Measurements from ENCODE around the gene TRAPPC14.
"Not testable (repeated sequence)": the region's sequence is repeated elsewhere in the genome, so short reads cannot be mapped to it uniquely, and the experiment has no call there.

TRAPPC14 gene

GRCh38 chr7:100153708-100154535 is 4.6 kb downstream of the TRAPPC14 start:
- no peak for DNase-seq

GRCh38 chr7:100152937-100153666 is 5.4 kb downstream of the TRAPPC14 start:
- DNase-seq = no peak

GRCh38 chr7:100152404-100152803 is 6.1 kb downstream of the TRAPPC14 start:
- DNase-seq = no peak

GRCh38 chr7:100148559-100149328 is 9.8 kb downstream of the TRAPPC14 start, which contains the start of gene LAMTOR4:
TSS of gene LAMTOR4 (plus strand) at chr7:100148918. CDS start at chr7:100148973, 55 bp downstream.
- peak; percentile 98 for DNase-seq

GRCh38 chr7:100148225-100148558 is 10.3 kb downstream of the TRAPPC14 start:
- DNase-seq = no peak

GRCh38 chr7:100147278-100147677 is 11.2 kb downstream of the TRAPPC14 start:
- DNase-seq = no peak

GRCh38 chr7:100146350-100146749 is 12.2 kb downstream of the TRAPPC14 start:
- DNase-seq = not testable (repeated sequence)

GRCh38 chr7:100142461-100142860 is 16.1 kb downstream of the TRAPPC14 start:
- DNase-seq = no peak

GRCh38 chr7:100141555-100141949 is 17.0 kb downstream of the TRAPPC14 start:
- no peak for DNase-seq

GRCh38 chr7:100137851-100138760 is 20.4 kb downstream of the TRAPPC14 start:
- DNase-seq = no peak

GRCh38 chr7:100132697-100133151 is 25.8 kb downstream of the TRAPPC14 start:
- peak; percentile 69 for DNase-seq

- DNase-seq = no peak
These were observed 26.4 kb downstream of the TRAPPC14 start for GRCh38 chr7:100132126-100132525.

- DNase-seq = peak; percentile 85
These were observed 27.7 kb downstream of the TRAPPC14 start for GRCh38 chr7:100130608-100131453.

- not testable (repeated sequence) for DNase-seq
These were observed 28.3 kb downstream of the TRAPPC14 start for GRCh38 chr7:100130220-100130607.

- no peak for DNase-seq
These were observed 29.9 kb downstream of the TRAPPC14 start for GRCh38 chr7:100128637-100128963.

- peak; percentile 26 for DNase-seq
These were observed 30.5 kb downstream of the TRAPPC14 start for GRCh38 chr7:100127866-100128636.

- DNase-seq = peak; percentile 89
These were observed 31.3 kb downstream of the TRAPPC14 start, which contains the start of gene MBLAC1 for GRCh38 chr7:100126931-100127865. TSS of gene MBLAC1 (plus strand) at chr7:100126967. CDS start at chr7:100127396, 429 bp downstream.

GRCh38 chr7:100126239-100126930 is 32.1 kb downstream of the TRAPPC14 start:
- no peak for DNase-seq
